H9 (cell line): ENCODE results near the gene POT1. TPM values are rescaled to one million over a fixed set of nuclear protein-coding genes. Genes with fewer than 3 reads are reported as not detected.

Experiments
- DNase-seq: peaks from one replicate; pipeline ENCODE4 v3.0.0-alpha.2; 2017
- H2AFZ ChIP-seq: one replicate; pipeline ENCODE4 v1.6.1; 2013; ENCODE audit warnings: mild to moderate bottlenecking, low read length, control low read depth, moderate library complexity
- H2AK5ac ChIP-seq: 2 replicates; pipeline ENCODE4 v1.6.1; 2013; ENCODE audit warnings: low read length, control low read depth, mixed read lengths; ENCODE audit not compliant: insufficient read length
- H2BK120ac ChIP-seq: one replicate; pipeline ENCODE4 v1.6.1; 2013; ENCODE audit warnings: low read depth, mild to moderate bottlenecking, low read length, control low read depth, inconsistent platforms; ENCODE audit not compliant: poor library complexity, severe bottlenecking
- H2BK12ac ChIP-seq: 2 replicates; pipeline ENCODE4 v1.6.1; 2013; ENCODE audit warnings: low read length, control low read depth, mixed read lengths, low read depth; ENCODE audit not compliant: insufficient read length
- H2BK15ac ChIP-seq: 2 replicates; pipeline ENCODE4 v1.6.1; 2013; ENCODE audit warnings: low read depth, low read length, control low read depth
- H2BK20ac ChIP-seq: one replicate; pipeline ENCODE4 v1.6.1; 2013; ENCODE audit warnings: low read depth, mild to moderate bottlenecking, low read length, control low read depth, inconsistent platforms; ENCODE audit not compliant: poor library complexity, severe bottlenecking
- H2BK5ac ChIP-seq: 2 replicates; pipeline ENCODE4 v1.6.1; 2013; ENCODE audit warnings: low read length, control low read depth, mixed read lengths; ENCODE audit not compliant: insufficient read length
- H3K14ac ChIP-seq: 2 replicates; pipeline ENCODE4 v1.6.1; 2013; ENCODE audit warnings: low read length, control low read depth; ENCODE audit not compliant: insufficient read depth
- H3K18ac ChIP-seq: 2 replicates; pipeline ENCODE4 v1.6.1; 2013; ENCODE audit warnings: low read depth, mild to moderate bottlenecking, mixed read lengths, low read length, control low read depth; ENCODE audit not compliant: insufficient read length
- H3K23ac ChIP-seq: 2 replicates; pipeline ENCODE4 v1.6.1; 2013; ENCODE audit warnings: low read length, control low read depth, mixed read lengths, low read depth; ENCODE audit not compliant: insufficient read length
- H3K23me2 ChIP-seq: 2 replicates; pipeline ENCODE4 v1.6.1; 2013; ENCODE audit warnings: low read depth, mild to moderate bottlenecking, mixed read lengths, low read length, control low read depth; ENCODE audit not compliant: insufficient read length, poor library complexity, severe bottlenecking
- H3K27ac ChIP-seq: 2 replicates; pipeline ENCODE4 v1.5.1; 2013; ENCODE audit warnings: low read length, control low read depth, mixed read lengths, low read depth; ENCODE audit not compliant: insufficient read length
- H3K27me3 ChIP-seq: 2 replicates; pipeline ENCODE4 v1.6.1; 2013; ENCODE audit warnings: low read length, control low read depth, inconsistent platforms; ENCODE audit not compliant: insufficient read depth
- H3K4ac ChIP-seq: 2 replicates; pipeline ENCODE4 v1.6.1; 2013; ENCODE audit warnings: low read depth, mild to moderate bottlenecking, control low read depth, inconsistent platforms, low read length, moderate library complexity
- H3K4me1 ChIP-seq: 2 replicates; pipeline ENCODE4 v1.6.1; 2013; ENCODE audit warnings: low read length, control low read depth, inconsistent platforms; ENCODE audit not compliant: insufficient read depth
- H3K4me2 ChIP-seq: 2 replicates; pipeline ENCODE4 v1.6.1; 2013; ENCODE audit warnings: low read length, control low read depth, mixed read lengths; ENCODE audit not compliant: insufficient read length, insufficient read depth
- H3K56ac ChIP-seq: 2 replicates; pipeline ENCODE4 v1.6.1; 2013; ENCODE audit warnings: low read depth, mild to moderate bottlenecking, mixed read lengths, low read length, control low read depth; ENCODE audit not compliant: insufficient read length
- H3K79me1 ChIP-seq: 2 replicates; pipeline ENCODE4 v1.6.1; 2013; ENCODE audit warnings: low read depth, mild to moderate bottlenecking, moderate library complexity, low read length, control low read depth, inconsistent platforms; ENCODE audit not compliant: insufficient read depth, poor library complexity, severe bottlenecking
- H3K79me2 ChIP-seq: 2 replicates; pipeline ENCODE4 v1.6.1; 2013; ENCODE audit warnings: low read length, control low read depth, inconsistent platforms; ENCODE audit not compliant: insufficient read depth
- H3K9ac ChIP-seq: 2 replicates; pipeline ENCODE4 v1.6.1; 2013; ENCODE audit warnings: low read length, control low read depth, mixed read lengths; ENCODE audit not compliant: insufficient read length; ENCODE audit errors: extremely low read depth
- H3K9me3 ChIP-seq: one replicate; pipeline ENCODE4 v1.6.1; 2013; ENCODE audit warnings: low read depth, low read length, inconsistent platforms; ENCODE audit not compliant: control insufficient read depth
- H3T11ph ChIP-seq: one replicate; pipeline ENCODE4 v1.6.1; 2013; ENCODE audit warnings: mild to moderate bottlenecking, low read length, control low read depth, inconsistent platforms
- H4K20me1 ChIP-seq: one replicate; pipeline ENCODE4 v1.6.1; 2013; ENCODE audit not compliant: control insufficient read depth, insufficient read length, insufficient read depth
- H4K5ac ChIP-seq: 2 replicates; pipeline ENCODE4 v1.6.1; 2013; ENCODE audit warnings: low read depth, mild to moderate bottlenecking, mixed read lengths, low read length, control low read depth; ENCODE audit not compliant: insufficient read length
- H4K8ac ChIP-seq: replicated peaks from 2 replicates; pipeline ENCODE4 v1.6.1; 2013; ENCODE audit warnings: low read length, control low read depth, mixed read lengths, low read depth; ENCODE audit not compliant: insufficient read length
- H4K91ac ChIP-seq: 2 replicates; pipeline ENCODE4 v1.6.1; 2013; ENCODE audit warnings: low read depth, mild to moderate bottlenecking, moderate library complexity, mixed read lengths, low read length, control low read depth; ENCODE audit not compliant: insufficient read length
- H3K27ac Mint-ChIP-seq, 3 experiments: 2 replicates in 2 of 3; 3 replicates in 1 of 3; pipeline ENCODE4 v1.8.0; 2020 to 2021; ENCODE audit warnings: mixed read lengths in 3 of 3, mild to moderate bottlenecking in 1 of 3, moderate library complexity in 1 of 3
- H3K27me3 Mint-ChIP-seq: 2 replicates; pipeline ENCODE4 v1.8.0; 2021; ENCODE audit warnings: low read depth, mild to moderate bottlenecking, moderate library complexity, mixed read lengths
- H3K36me3 Mint-ChIP-seq, 3 experiments: 2 replicates in 2 of 3; 3 replicates in 1 of 3; pipeline ENCODE4 v1.8.0; 2020 to 2021; ENCODE audit warnings: low read depth in 3 of 3, mixed read lengths in 3 of 3; ENCODE audit not compliant: insufficient read depth in 1 of 3
- H3K4me1 Mint-ChIP-seq, 2 experiments: 2 replicates each; pipeline ENCODE4 v1.8.0; 2020; ENCODE audit warnings: mixed read lengths in 2 of 2
- H3K4me3 Mint-ChIP-seq, 2 experiments: 2 replicates in 1 of 2; 3 replicates in 1 of 2; pipeline ENCODE4 v1.8.0; 2020 to 2021; ENCODE audit warnings: mild to moderate bottlenecking in 2 of 2, mixed read lengths in 2 of 2, moderate library complexity in 1 of 2
- H3K9me3 Mint-ChIP-seq, 2 experiments: 2 replicates in 1 of 2; 3 replicates in 1 of 2; pipeline ENCODE4 v1.8.0; 2020; ENCODE audit warnings: mild to moderate bottlenecking in 2 of 2, mixed read lengths in 2 of 2, moderate library complexity in 1 of 2
- WGBS: extraction: QIAGEN DNeasy Blood & Tissue Kit; methylation state at CpG from one replicate; pipeline ENCODE4 v1.1.7; 2013; ENCODE audit warnings: missing lambda C conversion rate, low lambda C conversion rate, mixed read lengths; ENCODE audit not compliant: insufficient read length; ENCODE audit errors: extremely low coverage; 5-methylcytosine and 5-hydroxymethylcytosine counted together
- total RNA-seq: library from RNA; stranded (reverse); gene quantifications from 2 replicates; pipeline ENCODE4 v1.2.1, GENCODE V29; 2021
- TF ChIP-seq, protein P1 (sequence below): fragments of 200-600 bp; sonication (generic); conservative IDR thresholded peaks from 3 replicates; pipeline ENCODE4 v1.8.0; 2021; ENCODE audit warnings: antibody characterized with exemption, mild to moderate bottlenecking

The POT1 gene
- total RNA-seq, 1 experiment from 2014 or later = 23.4 TPM

DNA sequence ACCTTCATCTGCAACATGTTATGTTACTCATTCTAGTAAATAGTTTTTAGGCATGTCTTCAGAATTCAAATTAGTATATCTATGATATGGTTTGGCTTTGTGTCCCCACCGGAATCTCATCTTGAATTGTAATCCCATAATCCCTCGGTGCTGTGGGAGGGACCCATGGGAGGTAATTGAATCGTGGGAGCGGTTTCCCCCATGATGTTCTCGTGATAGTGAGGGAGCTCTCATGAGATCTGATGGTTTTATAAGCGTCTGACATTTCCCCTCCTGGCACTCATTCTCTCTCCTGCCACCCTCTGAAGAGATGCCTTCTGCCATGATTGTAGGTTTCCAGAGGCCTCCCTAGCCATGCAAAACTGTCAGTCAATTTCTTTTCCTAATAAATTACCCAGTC lies 143.6 kb downstream of the POT1 start:
- Mint-ChIP-seq H3K36me3 (peaks cover 0 to 4% (median 4%) of the 10 kb centered on the region in 3 experiments; a peak in 1 of 7 replicates), H3K9me3 (no peaks in the 10 kb centered on the region), H3K4me1 (peaks cover 6 to 17% of the 10 kb centered on the region in 2 experiments), H3K4me3 (no peak overlapping the region), H3K27ac (peak overlapping the region in 1 of 3 experiments; percentile 14; a peak in 1 of 7 replicates), H3K27me3 (no peaks in the 10 kb centered on the region)
- TF ChIP-seq, protein P1, sequence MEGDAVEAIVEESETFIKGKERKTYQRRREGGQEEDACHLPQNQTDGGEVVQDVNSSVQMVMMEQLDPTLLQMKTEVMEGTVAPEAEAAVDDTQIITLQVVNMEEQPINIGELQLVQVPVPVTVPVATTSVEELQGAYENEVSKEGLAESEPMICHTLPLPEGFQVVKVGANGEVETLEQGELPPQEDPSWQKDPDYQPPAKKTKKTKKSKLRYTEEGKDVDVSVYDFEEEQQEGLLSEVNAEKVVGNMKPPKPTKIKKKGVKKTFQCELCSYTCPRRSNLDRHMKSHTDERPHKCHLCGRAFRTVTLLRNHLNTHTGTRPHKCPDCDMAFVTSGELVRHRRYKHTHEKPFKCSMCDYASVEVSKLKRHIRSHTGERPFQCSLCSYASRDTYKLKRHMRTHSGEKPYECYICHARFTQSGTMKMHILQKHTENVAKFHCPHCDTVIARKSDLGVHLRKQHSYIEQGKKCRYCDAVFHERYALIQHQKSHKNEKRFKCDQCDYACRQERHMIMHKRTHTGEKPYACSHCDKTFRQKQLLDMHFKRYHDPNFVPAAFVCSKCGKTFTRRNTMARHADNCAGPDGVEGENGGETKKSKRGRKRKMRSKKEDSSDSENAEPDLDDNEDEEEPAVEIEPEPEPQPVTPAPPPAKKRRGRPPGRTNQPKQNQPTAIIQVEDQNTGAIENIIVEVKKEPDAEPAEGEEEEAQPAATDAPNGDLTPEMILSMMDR = no peak
- no CpG with 5 or more reads among the region's 6 CpGs for WGBS
- Histone ChIP-seq H3K79me2 (no peaks in the 10 kb centered on the region), H4K91ac (no peak overlapping the region), H3K56ac (no peak overlapping the region), H2AFZ (no peak overlapping the region), H3K4me2 (no peak overlapping the region), H3K79me1 (no peaks in the 10 kb centered on the region), H3T11ph (no peak overlapping the region), H3K4ac (no peak overlapping the region), H2BK15ac (no peak overlapping the region), H3K18ac (no peak overlapping the region), H3K27ac (no peak overlapping the region), H3K9ac (no peak overlapping the region), H2BK20ac (no peak overlapping the region), H2BK12ac (no peak overlapping the region), H3K9me3 (no peaks in the 10 kb centered on the region), H2BK120ac (no peak overlapping the region), H4K8ac (no peak overlapping the region), H3K23ac (no peak overlapping the region), H2BK5ac (no peak overlapping the region), H3K27me3 (no peaks in the 10 kb centered on the region), H3K23me2 (no peaks in the 10 kb centered on the region), H2AK5ac (no peak overlapping the region), H3K14ac (no peak overlapping the region), H4K5ac (no peak overlapping the region), H4K20me1 (no peaks in the 10 kb centered on the region), H3K4me1 (peaks cover 3% of the 10 kb centered on the region; the same call in 1 of the 2 replicates)
- no peak for DNase-seq
